ENCODE results near the gene MAP4. TPM values are rescaled to one million over a fixed set of nuclear protein-coding genes. Genes with fewer than 3 reads are reported as not detected.

The MAP4 gene
- total RNA-seq, 1 donor from 2014 or later = 471 TPM

- no peak overlapping the region for H3K27ac Mint-ChIP-seq (ENCODE audit: unreplicated experiment)
- no peak overlapping the region for H3K4me3 ChIP-seq (ENCODE audit: insufficient read depth, low read depth, low read length)
- peaks cover 1% of the 10 kb centered on the region for H3K9me3 Mint-ChIP-seq (ENCODE audit: unreplicated experiment)
- H3K4me3 Mint-ChIP-seq (ENCODE audit: unreplicated experiment) = no peak overlapping the region
- no peaks in the 10 kb centered on the region for H3K27me3 Mint-ChIP-seq (ENCODE audit: low read depth, unreplicated experiment)
- peaks cover 19% of the 10 kb centered on the region for H3K36me3 ChIP-seq (ENCODE audit: insufficient read depth, low read length)
- H2AFZ ChIP-seq (ENCODE audit: low read depth, low read length) = no peak overlapping the region
- peaks cover 31% of the 10 kb centered on the region for H3K36me3 Mint-ChIP-seq (ENCODE audit: low read depth, unreplicated experiment)
- H3K9ac ChIP-seq (ENCODE audit: low read length) = no peak overlapping the region
- DNase-seq (ENCODE audit: low read depth) (no peak), FAIRE-seq (no peak)
- no peaks in the 10 kb centered on the region for H3K27me3 ChIP-seq (ENCODE audit: insufficient read depth, low read length)
- no peaks in the 10 kb centered on the region for H3K4me1 ChIP-seq (ENCODE audit: insufficient read depth, low read length)
- no peaks in the 10 kb centered on the region for H3K9me3 ChIP-seq (ENCODE audit: insufficient read depth, low read depth, low read length)
- no peak overlapping the region for H3K27ac ChIP-seq (ENCODE audit: low read depth, low read length)
- TF ChIP-seq EZH2 (IDR thresholded peaks at IDR 0.05; ENCODE audit: insufficient read depth, low read length) (no peak), CTCF (IDR thresholded peaks at IDR 0.05; ENCODE audit: insufficient read depth, low read depth, low read length) (no peak)
- peaks cover 8% of the 10 kb centered on the region for H3K4me1 Mint-ChIP-seq (ENCODE audit: low read depth, unreplicated experiment)
- H4K20me1 ChIP-seq (ENCODE audit: insufficient read depth, low read length) = peaks cover 47% of the 10 kb centered on the region
- no peak overlapping the region for H3K4me2 ChIP-seq (ENCODE audit: low read length)
- H3K79me2 ChIP-seq (ENCODE audit: insufficient read depth, low read length) = peaks cover 21% of the 10 kb centered on the region
Measured at GRCh38 chr3:47901280-47901833, 114.9 kb downstream of the MAP4 start.

- Mint-ChIP-seq H3K9me3 (ENCODE audit: unreplicated experiment) (peaks cover 1% of the 10 kb centered on the region), H3K4me1 (ENCODE audit: low read depth, unreplicated experiment) (peaks cover 8% of the 10 kb centered on the region), H3K36me3 (ENCODE audit: low read depth, unreplicated experiment) (peaks cover 30% of the 10 kb centered on the region), H3K27me3 (ENCODE audit: low read depth, unreplicated experiment) (no peaks in the 10 kb centered on the region), H3K27ac (ENCODE audit: unreplicated experiment) (peak overlapping the region; percentile 64), H3K4me3 (ENCODE audit: unreplicated experiment) (no peak overlapping the region)
- DNase-seq (ENCODE audit: low read depth) (peak; percentile 33), FAIRE-seq (no peak)
- Histone ChIP-seq H3K27me3 (ENCODE audit: insufficient read depth, low read length) (no peaks in the 10 kb centered on the region), H3K9ac (ENCODE audit: low read length) (no peak overlapping the region), H3K4me1 (ENCODE audit: insufficient read depth, low read length) (no peaks in the 10 kb centered on the region), H3K9me3 (ENCODE audit: insufficient read depth, low read depth, low read length) (no peaks in the 10 kb centered on the region), H2AFZ (ENCODE audit: low read depth, low read length) (no peak overlapping the region), H4K20me1 (ENCODE audit: insufficient read depth, low read length) (peaks cover 49% of the 10 kb centered on the region), H3K79me2 (ENCODE audit: insufficient read depth, low read length) (peaks cover 19% of the 10 kb centered on the region), H3K27ac (ENCODE audit: low read depth, low read length) (no peak overlapping the region), H3K4me3 (ENCODE audit: insufficient read depth, low read depth, low read length) (no peak overlapping the region), H3K36me3 (ENCODE audit: insufficient read depth, low read length) (peaks cover 26% of the 10 kb centered on the region), H3K4me2 (ENCODE audit: low read length) (no peak overlapping the region)
- no peak for TF ChIP-seq CTCF (IDR thresholded peaks at IDR 0.05; ENCODE audit: insufficient read depth, low read depth, low read length)
- no peak for TF ChIP-seq EZH2 (IDR thresholded peaks at IDR 0.05; ENCODE audit: insufficient read depth, low read length)
Measured at GRCh38 chr3:47899495-47900108, 116.6 kb downstream of the MAP4 start.

GRCh38 chr3:47897954-47898353 lies 118.3 kb downstream of the MAP4 start:
- H3K27me3 Mint-ChIP-seq (ENCODE audit: low read depth, unreplicated experiment) = no peaks in the 10 kb centered on the region
- H3K9ac ChIP-seq (ENCODE audit: low read length) = no peak overlapping the region
- peaks cover 1% of the 10 kb centered on the region for H3K9me3 Mint-ChIP-seq (ENCODE audit: unreplicated experiment)
- H3K9me3 ChIP-seq (ENCODE audit: insufficient read depth, low read depth, low read length) = no peaks in the 10 kb centered on the region
- TF ChIP-seq CTCF (IDR thresholded peaks at IDR 0.05; ENCODE audit: insufficient read depth, low read depth, low read length) = no peak
- no peak for TF ChIP-seq EZH2 (IDR thresholded peaks at IDR 0.05; ENCODE audit: insufficient read depth, low read length)
- peaks cover 11% of the 10 kb centered on the region for H3K4me1 Mint-ChIP-seq (ENCODE audit: low read depth, unreplicated experiment)
- peaks cover 53% of the 10 kb centered on the region for H4K20me1 ChIP-seq (ENCODE audit: insufficient read depth, low read length)
- no peak overlapping the region for H3K27ac ChIP-seq (ENCODE audit: low read depth, low read length)
- no peak overlapping the region for H3K4me3 ChIP-seq (ENCODE audit: insufficient read depth, low read depth, low read length)
- H3K79me2 ChIP-seq (ENCODE audit: insufficient read depth, low read length) = peaks cover 18% of the 10 kb centered on the region
- no peak overlapping the region for H3K4me3 Mint-ChIP-seq (ENCODE audit: unreplicated experiment)
- H3K4me1 ChIP-seq (ENCODE audit: insufficient read depth, low read length) = no peaks in the 10 kb centered on the region
- no peak overlapping the region for H3K27ac Mint-ChIP-seq (ENCODE audit: unreplicated experiment)
- H2AFZ ChIP-seq (ENCODE audit: low read depth, low read length) = no peak overlapping the region
- DNase-seq (ENCODE audit: low read depth) (no peak), FAIRE-seq (no peak)
- no peak overlapping the region for H3K4me2 ChIP-seq (ENCODE audit: low read length)
- peaks cover 30% of the 10 kb centered on the region for H3K36me3 Mint-ChIP-seq (ENCODE audit: low read depth, unreplicated experiment)
- peaks cover 30% of the 10 kb centered on the region for H3K36me3 ChIP-seq (ENCODE audit: insufficient read depth, low read length)
- H3K27me3 ChIP-seq (ENCODE audit: insufficient read depth, low read length) = no peaks in the 10 kb centered on the region

Data from astrocyte (in vitro differentiated cells and primary cell).